Measurements from ENCODE around the gene C1QTNF9B. TPM values are rescaled to one million over a fixed set of nuclear protein-coding genes. Genes with fewer than 3 reads are reported as not detected.

The C1QTNF9B gene
- total and polyA plus RNA-seq, 4 donors = 0.08 to 0.24 TPM; not detected in 2

DNA sequence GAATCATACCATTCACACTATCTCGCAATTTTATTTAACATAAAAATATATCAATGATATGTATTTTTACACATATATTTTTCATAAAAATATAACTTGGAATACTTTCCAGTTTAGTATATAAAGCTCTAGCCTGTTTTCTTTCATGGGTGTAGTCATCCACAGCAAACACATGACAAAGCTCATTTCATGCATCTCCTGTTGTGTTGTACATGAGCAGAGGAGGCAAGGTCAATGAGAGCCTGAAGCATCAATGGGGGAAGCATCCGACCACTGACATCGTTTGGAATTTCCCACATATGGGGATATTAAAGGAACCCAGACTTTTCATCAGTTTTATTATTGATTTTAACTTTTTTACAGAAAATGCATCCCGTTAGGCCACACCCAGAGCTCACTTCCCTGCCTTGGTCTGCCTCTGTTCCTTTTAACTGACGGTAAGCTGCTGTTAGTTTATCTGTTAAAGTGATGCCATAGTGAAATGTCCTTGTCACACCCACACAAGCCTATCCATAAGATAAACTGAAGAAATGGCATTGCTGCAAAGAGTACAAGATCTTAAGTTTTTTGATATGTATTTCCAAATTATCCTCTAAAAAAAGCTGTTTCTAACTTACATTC, 52.1 kb downstream of the C1QTNF9B start:
- no peak for DNase-seq (ENCODE audit: low spot score)
- 93% methylated on average over 5 of the region's 5 CpGs for WGBS
- Histone ChIP-seq H3K4me1 (ENCODE audit: control insufficient read depth in 4 of 4, insufficient read depth in 4 of 4, low read length in 3 of 4) (no peaks in the 10 kb centered on the region), H3K4me3 (ENCODE audit: low read depth in 1 of 3, low read length in 3 of 3) (no peak overlapping the region), H3K9me3 (ENCODE audit: control insufficient read depth in 4 of 4, low read length in 3 of 4) (no peaks in the 10 kb centered on the region), H3K36me3 (ENCODE audit: control insufficient read depth in 4 of 4, insufficient read depth in 3 of 4, low read depth in 1 of 4, low read length in 3 of 4) (peaks cover 0 to 2% (median 0%) of the 10 kb centered on the region in 4 donors), H3K27me3 (ENCODE audit: control insufficient read depth in 4 of 4, insufficient read depth in 4 of 4, low read length in 3 of 4) (no peaks in the 10 kb centered on the region), H3K27ac (ENCODE audit: low read depth in 1 of 2, low read length in 2 of 2) (no peak overlapping the region), H3K9ac (ENCODE audit: low read depth in 1 of 2, low read length in 2 of 2) (no peak overlapping the region)
- TF ChIP-seq RAD21 (IDR thresholded peaks at IDR 0.05) (no peak), TAF1 (conservative IDR thresholded peaks at IDR 0.05) (no peak), NR2F2 (IDR thresholded peaks at IDR 0.05) (no peak), HNF4A (conservative IDR thresholded peaks at IDR 0.05) (no peak), RXRA (IDR thresholded peaks at IDR 0.05) (no peak)
- TF ChIP-seq, protein P1, sequence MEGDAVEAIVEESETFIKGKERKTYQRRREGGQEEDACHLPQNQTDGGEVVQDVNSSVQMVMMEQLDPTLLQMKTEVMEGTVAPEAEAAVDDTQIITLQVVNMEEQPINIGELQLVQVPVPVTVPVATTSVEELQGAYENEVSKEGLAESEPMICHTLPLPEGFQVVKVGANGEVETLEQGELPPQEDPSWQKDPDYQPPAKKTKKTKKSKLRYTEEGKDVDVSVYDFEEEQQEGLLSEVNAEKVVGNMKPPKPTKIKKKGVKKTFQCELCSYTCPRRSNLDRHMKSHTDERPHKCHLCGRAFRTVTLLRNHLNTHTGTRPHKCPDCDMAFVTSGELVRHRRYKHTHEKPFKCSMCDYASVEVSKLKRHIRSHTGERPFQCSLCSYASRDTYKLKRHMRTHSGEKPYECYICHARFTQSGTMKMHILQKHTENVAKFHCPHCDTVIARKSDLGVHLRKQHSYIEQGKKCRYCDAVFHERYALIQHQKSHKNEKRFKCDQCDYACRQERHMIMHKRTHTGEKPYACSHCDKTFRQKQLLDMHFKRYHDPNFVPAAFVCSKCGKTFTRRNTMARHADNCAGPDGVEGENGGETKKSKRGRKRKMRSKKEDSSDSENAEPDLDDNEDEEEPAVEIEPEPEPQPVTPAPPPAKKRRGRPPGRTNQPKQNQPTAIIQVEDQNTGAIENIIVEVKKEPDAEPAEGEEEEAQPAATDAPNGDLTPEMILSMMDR (IDR thresholded peaks at IDR 0.05; ENCODE audit: low read depth, low read length, missing input control) = no peak

DNA sequence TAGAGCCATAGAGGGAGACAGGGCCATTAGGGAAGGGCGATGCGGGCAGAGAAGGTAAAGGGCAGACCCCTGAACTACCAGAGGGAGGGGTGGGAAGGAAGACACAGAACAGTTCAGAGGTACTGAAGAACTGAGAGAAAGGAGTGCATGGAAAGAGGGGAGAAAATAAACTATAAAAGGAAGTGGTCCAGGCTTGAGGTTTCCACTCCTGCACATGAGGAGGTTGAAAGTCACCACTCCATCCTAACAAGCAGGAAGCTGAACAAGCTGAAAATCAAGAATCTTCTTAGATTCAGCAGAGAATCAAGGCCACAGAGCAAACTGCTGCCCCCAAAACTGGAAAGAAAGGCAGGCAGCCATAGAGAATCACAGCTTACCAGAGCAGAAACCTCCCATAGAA, 53.2 kb downstream of the C1QTNF9B start:
- WGBS = 96% methylated on average over 2 of the region's 2 CpGs
- no peaks in the 10 kb centered on the region for H3K9me3 ChIP-seq (ENCODE audit: control insufficient read depth in 4 of 4, low read length in 3 of 4)
- no peaks in the 10 kb centered on the region for H3K4me1 ChIP-seq (ENCODE audit: control insufficient read depth in 4 of 4, insufficient read depth in 4 of 4, low read length in 3 of 4)
- no peak overlapping the region for H3K27ac ChIP-seq (ENCODE audit: low read depth in 1 of 2, low read length in 2 of 2)
- no peak for DNase-seq (ENCODE audit: low spot score)
- H3K4me3 ChIP-seq (ENCODE audit: low read depth in 1 of 3, low read length in 3 of 3) = no peak overlapping the region
- H3K36me3 ChIP-seq (ENCODE audit: control insufficient read depth in 4 of 4, insufficient read depth in 3 of 4, low read depth in 1 of 4, low read length in 3 of 4) = peaks cover 0 to 2% (median 0%) of the 10 kb centered on the region in 4 donors
- H3K27me3 ChIP-seq (ENCODE audit: control insufficient read depth in 4 of 4, insufficient read depth in 4 of 4, low read length in 3 of 4) = no peaks in the 10 kb centered on the region
- no peak overlapping the region for H3K9ac ChIP-seq (ENCODE audit: low read depth in 1 of 2, low read length in 2 of 2)
- TF ChIP-seq FOXA1 (IDR thresholded peaks at IDR 0.05) (no peak), SP1 (IDR thresholded peaks at IDR 0.05) (no peak), HNF4G (IDR thresholded peaks at IDR 0.05) (no peak), NR2F2 (IDR thresholded peaks at IDR 0.05) (no peak), GABPA (IDR thresholded peaks at IDR 0.05 in 1 of 2, conservative IDR thresholded peaks at IDR 0.05 in 1 of 2) (no peak), RAD21 (IDR thresholded peaks at IDR 0.05) (no peak)
- TF ChIP-seq, protein P2, sequence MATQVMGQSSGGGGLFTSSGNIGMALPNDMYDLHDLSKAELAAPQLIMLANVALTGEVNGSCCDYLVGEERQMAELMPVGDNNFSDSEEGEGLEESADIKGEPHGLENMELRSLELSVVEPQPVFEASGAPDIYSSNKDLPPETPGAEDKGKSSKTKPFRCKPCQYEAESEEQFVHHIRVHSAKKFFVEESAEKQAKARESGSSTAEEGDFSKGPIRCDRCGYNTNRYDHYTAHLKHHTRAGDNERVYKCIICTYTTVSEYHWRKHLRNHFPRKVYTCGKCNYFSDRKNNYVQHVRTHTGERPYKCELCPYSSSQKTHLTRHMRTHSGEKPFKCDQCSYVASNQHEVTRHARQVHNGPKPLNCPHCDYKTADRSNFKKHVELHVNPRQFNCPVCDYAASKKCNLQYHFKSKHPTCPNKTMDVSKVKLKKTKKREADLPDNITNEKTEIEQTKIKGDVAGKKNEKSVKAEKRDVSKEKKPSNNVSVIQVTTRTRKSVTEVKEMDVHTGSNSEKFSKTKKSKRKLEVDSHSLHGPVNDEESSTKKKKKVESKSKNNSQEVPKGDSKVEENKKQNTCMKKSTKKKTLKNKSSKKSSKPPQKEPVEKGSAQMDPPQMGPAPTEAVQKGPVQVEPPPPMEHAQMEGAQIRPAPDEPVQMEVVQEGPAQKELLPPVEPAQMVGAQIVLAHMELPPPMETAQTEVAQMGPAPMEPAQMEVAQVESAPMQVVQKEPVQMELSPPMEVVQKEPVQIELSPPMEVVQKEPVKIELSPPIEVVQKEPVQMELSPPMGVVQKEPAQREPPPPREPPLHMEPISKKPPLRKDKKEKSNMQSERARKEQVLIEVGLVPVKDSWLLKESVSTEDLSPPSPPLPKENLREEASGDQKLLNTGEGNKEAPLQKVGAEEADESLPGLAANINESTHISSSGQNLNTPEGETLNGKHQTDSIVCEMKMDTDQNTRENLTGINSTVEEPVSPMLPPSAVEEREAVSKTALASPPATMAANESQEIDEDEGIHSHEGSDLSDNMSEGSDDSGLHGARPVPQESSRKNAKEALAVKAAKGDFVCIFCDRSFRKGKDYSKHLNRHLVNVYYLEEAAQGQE (IDR thresholded peaks at IDR 0.05) = no peak

DNA sequence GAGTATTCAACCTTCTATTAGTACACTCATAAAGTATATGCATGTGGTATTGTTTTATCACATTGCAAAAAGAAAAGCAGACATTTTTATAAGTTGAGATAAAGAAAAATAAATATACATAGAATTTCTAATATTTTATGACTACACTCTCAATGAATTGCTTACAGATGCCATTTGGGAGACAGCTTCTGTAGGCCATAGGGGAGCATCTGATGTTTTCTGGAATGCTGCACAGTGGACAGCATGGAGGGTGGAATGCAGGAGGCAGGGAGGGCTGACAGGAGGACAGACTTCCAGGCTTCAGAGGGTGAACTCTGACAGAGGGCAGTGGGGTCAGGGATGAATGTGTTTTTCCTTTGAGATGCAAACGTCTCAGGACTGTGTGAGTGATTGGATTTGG, 53.9 kb downstream of the C1QTNF9B start:
- no peak for DNase-seq (ENCODE audit: low spot score)
- no peaks in the 10 kb centered on the region for H3K9me3 ChIP-seq (ENCODE audit: control insufficient read depth in 4 of 4, low read length in 3 of 4)
- no peak overlapping the region for H3K27ac ChIP-seq (ENCODE audit: low read depth in 1 of 2, low read length in 2 of 2)
- 80% methylated on average over 1 of the region's 1 CpG for WGBS
- peaks cover 0 to 2% (median 0%) of the 10 kb centered on the region in 4 donors for H3K36me3 ChIP-seq (ENCODE audit: control insufficient read depth in 4 of 4, insufficient read depth in 3 of 4, low read depth in 1 of 4, low read length in 3 of 4)
- no peaks in the 10 kb centered on the region for H3K27me3 ChIP-seq (ENCODE audit: control insufficient read depth in 4 of 4, insufficient read depth in 4 of 4, low read length in 3 of 4)
- no peaks in the 10 kb centered on the region for H3K4me1 ChIP-seq (ENCODE audit: control insufficient read depth in 4 of 4, insufficient read depth in 4 of 4, low read length in 3 of 4)
- H3K4me3 ChIP-seq (ENCODE audit: low read depth in 1 of 3, low read length in 3 of 3) = no peak overlapping the region
- no peak overlapping the region for H3K9ac ChIP-seq (ENCODE audit: low read depth in 1 of 2, low read length in 2 of 2)
- TF ChIP-seq, protein P3, sequence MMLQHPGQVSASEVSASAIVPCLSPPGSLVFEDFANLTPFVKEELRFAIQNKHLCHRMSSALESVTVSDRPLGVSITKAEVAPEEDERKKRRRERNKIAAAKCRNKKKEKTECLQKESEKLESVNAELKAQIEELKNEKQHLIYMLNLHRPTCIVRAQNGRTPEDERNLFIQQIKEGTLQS (IDR thresholded peaks at IDR 0.05) = no peak
- TF ChIP-seq HNF4G (IDR thresholded peaks at IDR 0.05) (no peak), GABPA (IDR thresholded peaks at IDR 0.05 in 1 of 2, conservative IDR thresholded peaks at IDR 0.05 in 1 of 2) (no peak), FOXA2 (IDR thresholded peaks at IDR 0.05) (no peak), TAF1 (conservative IDR thresholded peaks at IDR 0.05) (no peak), FOXA1 (IDR thresholded peaks at IDR 0.05) (no peak), EGR1 (IDR thresholded peaks at IDR 0.05; ENCODE audit: low read depth in 2 of 2) (no peak), NR2F2 (IDR thresholded peaks at IDR 0.05) (no peak), SP1 (IDR thresholded peaks at IDR 0.05) (no peak)
- TF ChIP-seq, protein P4, sequence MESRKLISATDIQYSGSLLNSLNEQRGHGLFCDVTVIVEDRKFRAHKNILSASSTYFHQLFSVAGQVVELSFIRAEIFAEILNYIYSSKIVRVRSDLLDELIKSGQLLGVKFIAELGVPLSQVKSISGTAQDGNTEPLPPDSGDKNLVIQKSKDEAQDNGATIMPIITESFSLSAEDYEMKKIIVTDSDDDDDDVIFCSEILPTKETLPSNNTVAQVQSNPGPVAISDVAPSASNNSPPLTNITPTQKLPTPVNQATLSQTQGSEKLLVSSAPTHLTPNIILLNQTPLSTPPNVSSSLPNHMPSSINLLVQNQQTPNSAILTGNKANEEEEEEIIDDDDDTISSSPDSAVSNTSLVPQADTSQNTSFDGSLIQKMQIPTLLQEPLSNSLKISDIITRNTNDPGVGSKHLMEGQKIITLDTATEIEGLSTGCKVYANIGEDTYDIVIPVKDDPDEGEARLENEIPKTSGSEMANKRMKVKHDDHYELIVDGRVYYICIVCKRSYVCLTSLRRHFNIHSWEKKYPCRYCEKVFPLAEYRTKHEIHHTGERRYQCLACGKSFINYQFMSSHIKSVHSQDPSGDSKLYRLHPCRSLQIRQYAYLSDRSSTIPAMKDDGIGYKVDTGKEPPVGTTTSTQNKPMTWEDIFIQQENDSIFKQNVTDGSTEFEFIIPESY (IDR thresholded peaks at IDR 0.05) = no peak
- TF ChIP-seq, protein P5, sequence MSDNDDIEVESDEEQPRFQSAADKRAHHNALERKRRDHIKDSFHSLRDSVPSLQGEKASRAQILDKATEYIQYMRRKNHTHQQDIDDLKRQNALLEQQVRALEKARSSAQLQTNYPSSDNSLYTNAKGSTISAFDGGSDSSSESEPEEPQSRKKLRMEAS (IDR thresholded peaks at IDR 0.05) = no peak
- TF ChIP-seq, protein P1 (IDR thresholded peaks at IDR 0.05; ENCODE audit: low read depth, low read length, missing input control) = no peak

Measured in liver (tissue), 9 donors.